Colonic mucosa (tissue), 4 donors: ENCODE results near the gene PLXNA2. TPM values are rescaled to one million over a fixed set of nuclear protein-coding genes. Genes with fewer than 3 reads are reported as not detected.

Source experiments
- DNase-seq: peaks from one replicate; pipeline ENCODE4 v3.0.0-alpha.2; 2020
- H3K27ac ChIP-seq: fragments of 200-600 bp; one replicate; pipeline ENCODE4 v1.8.0; 2021
- H3K27me3 ChIP-seq: fragments of 200-600 bp; one replicate; pipeline ENCODE4 v1.8.0; 2021
- H3K36me3 ChIP-seq: fragments of 200-600 bp; one replicate; pipeline ENCODE4 v1.8.0; 2021
- H3K4me1 ChIP-seq: fragments of 200-600 bp; one replicate; pipeline ENCODE4 v1.8.0; 2021; ENCODE audit warnings: mild to moderate bottlenecking
- H3K4me3 ChIP-seq: fragments of 200-600 bp; one replicate; pipeline ENCODE4 v1.8.0; 2021
- H3K9ac ChIP-seq, 2 donors: one replicate each; pipeline ENCODE4 v1.7.0; 2013; ENCODE audit warnings: control low read depth in 2 of 2, low read depth in 2 of 2, low read length in 2 of 2
- H3K9me3 ChIP-seq: fragments of 200-600 bp; one replicate; pipeline ENCODE4 v1.8.0; 2021
- CTCF ChIP-seq: fragments of 200-600 bp; IDR thresholded peaks from one replicate; pipeline ENCODE4 v1.8.0; 2022; ENCODE audit warnings: antibody characterized with exemption, mild to moderate bottlenecking
- intact Hi-C: fragments of 100-400 bp; cut with DNase I; formaldehyde crosslinking; loops from one replicate; pipeline ENCODE4 v1.14.1; 2022
- total RNA-seq, 2 donors: library from RNA; stranded (reverse); fragmentation: NEBNext Ultra II Directional in 1 of 2; extraction: Animal tissue kit (Norgen Biotek cat#: 25700) in 1 of 2; gene quantifications; one replicate each; pipeline ENCODE4 v1.2.1, GENCODE V29; 2021
- donor health status: healthy.
- donor health status: DM: no; HTN: no; CAD: no.
- donor health status: DM: no; HTN: no; CAD: no.

Gene PLXNA2
- total RNA-seq, 2 donors from 2014 or later, result 46.1 to 81.6 TPM

- Histone ChIP-seq H3K36me3 (no peaks in the 10 kb centered on the region), H3K4me1 (no peaks in the 10 kb centered on the region), H3K9ac (no peak overlapping the region), H3K27me3 (no peaks in the 10 kb centered on the region), H3K4me3 (no peak overlapping the region), H3K9me3 (no peaks in the 10 kb centered on the region), H3K27ac (no peak overlapping the region)
- intact Hi-C loops, result no loop called here
- no peak for DNase-seq
- TF ChIP-seq CTCF, result no peak
Measured at GRCh38 chr1:208288495-208288894, 44.3 kb upstream of the PLXNA2 start.

GRCh38 chr1:208280681-208281450, 36.7 kb upstream of the PLXNA2 start:
- intact Hi-C loops, result no loop called here
- no peak overlapping the region for H3K9ac ChIP-seq
- H3K27ac ChIP-seq, result no peak overlapping the region
- H3K27me3 ChIP-seq, result no peaks in the 10 kb centered on the region
- no peak for TF ChIP-seq CTCF
- no peaks in the 10 kb centered on the region for H3K9me3 ChIP-seq
- DNase-seq, result no peak
- H3K36me3 ChIP-seq, result no peaks in the 10 kb centered on the region
- no peaks in the 10 kb centered on the region for H3K4me1 ChIP-seq
- H3K4me3 ChIP-seq, result no peak overlapping the region

- Histone ChIP-seq H3K9ac (no peak overlapping the region), H3K36me3 (no peaks in the 10 kb centered on the region), H3K27me3 (no peaks in the 10 kb centered on the region), H3K4me1 (no peaks in the 10 kb centered on the region), H3K9me3 (no peaks in the 10 kb centered on the region), H3K4me3 (no peak overlapping the region), H3K27ac (no peak overlapping the region)
- intact Hi-C loops, result no loop called here
- DNase-seq, result no peak
- no peak for TF ChIP-seq CTCF
Measured at GRCh38 chr1:208279826-208280588, 35.8 kb upstream of the PLXNA2 start.

GRCh38 chr1:208278638-208279037, 34.5 kb upstream of the PLXNA2 start:
- H3K4me1 ChIP-seq, result no peaks in the 10 kb centered on the region
- H3K9ac ChIP-seq, result no peak overlapping the region
- no peak for DNase-seq
- no peaks in the 10 kb centered on the region for H3K36me3 ChIP-seq
- H3K4me3 ChIP-seq, result no peak overlapping the region
- no peak overlapping the region for H3K27ac ChIP-seq
- H3K9me3 ChIP-seq, result no peaks in the 10 kb centered on the region
- no peak for TF ChIP-seq CTCF
- no peaks in the 10 kb centered on the region for H3K27me3 ChIP-seq
- intact Hi-C loops, result no loop called here

GRCh38 chr1:208276757-208277435, 32.7 kb upstream of the PLXNA2 start:
- Histone ChIP-seq H3K9ac (no peak overlapping the region), H3K4me1 (no peaks in the 10 kb centered on the region), H3K9me3 (no peaks in the 10 kb centered on the region), H3K36me3 (no peaks in the 10 kb centered on the region), H3K27me3 (no peaks in the 10 kb centered on the region), H3K27ac (no peak overlapping the region), H3K4me3 (no peak overlapping the region)
- no peak for DNase-seq
- no peak for TF ChIP-seq CTCF
- intact Hi-C loops, result no loop called here
